Heart left ventricle (tissue), 16 donors: ENCODE results near the gene MVB12B. TPM values are rescaled to one million over a fixed set of nuclear protein-coding genes. Genes with fewer than 3 reads are reported as not detected.

Experiments used
- ATAC-seq, 4 donors: fragments of 200-7000 bp; cut with Tn5 transposase; one replicate each; pipeline ENCODE4 v1.9.1; 2020 to 2022; ENCODE audit warnings: moderate library complexity in 4 of 4, mild to moderate bottlenecking in 3 of 4, moderate number of reproducible peaks in 1 of 4
- DNase-seq, 5 donors: peaks; one replicate each; pipeline ENCODE4 v3.0.0-alpha.2; 2020
- H3K27ac ChIP-seq, 12 donors: fragments of 200-600 bp; sonication (generic) in 4 of 12; one replicate each; pipeline versions ENCODE4 v1.5.0 to v1.8.0; 2016 to 2022; ENCODE audit warnings: mild to moderate bottlenecking in 2 of 12
- H3K27me3 ChIP-seq, 9 donors: fragments of 200-600 bp; sonication (generic) in 2 of 9; one replicate each; pipeline versions ENCODE4 v1.5.1 to v1.8.0; 2016 to 2022; ENCODE audit warnings: mild to moderate bottlenecking in 3 of 9
- H3K36me3 ChIP-seq, 9 donors: fragments of 200-600 bp; sonication (generic) in 2 of 9; one replicate each; pipeline versions ENCODE4 v1.5.0 to v1.8.0; 2018 to 2022; ENCODE audit warnings: mild to moderate bottlenecking in 2 of 9
- H3K4me1 ChIP-seq, 12 donors: fragments of 200-600 bp; sonication (generic) in 4 of 12; one replicate each; pipeline versions ENCODE4 v1.5.0 to v1.8.0; 2016 to 2022; ENCODE audit warnings: mild to moderate bottlenecking in 3 of 12
- H3K4me3 ChIP-seq, 12 donors: fragments of 200-600 bp; sonication (generic) in 4 of 12; one replicate each; pipeline versions ENCODE4 v1.5.0 to v1.8.0; 2017 to 2022; ENCODE audit warnings: mild to moderate bottlenecking in 9 of 12, moderate library complexity in 4 of 12
- H3K9me3 ChIP-seq, 12 donors: fragments of 200-600 bp; sonication (generic) in 4 of 12; one replicate each; pipeline versions ENCODE4 v1.5.0 to v1.8.0; 2016 to 2022; ENCODE audit warnings: mild to moderate bottlenecking in 1 of 12
- POLR2A ChIP-seq, 2 donors: fragments of 450-650 bp; IDR thresholded peaks; one replicate each; pipeline ENCODE4 v1.6.1; 2017; ENCODE audit warnings: antibody characterized with exemption in 2 of 2, mild to moderate bottlenecking in 2 of 2, moderate library complexity in 2 of 2
- WGBS, 4 donors: extraction: QIAGEN DNeasy Blood & Tissue Kit in 2 of 4; methylation state at CpG; one replicate each; pipeline versions ENCODE4 v1.1.5 to v1.1.7; 2013 to 2018; 5-methylcytosine and 5-hydroxymethylcytosine counted together
- intact Hi-C, 10 donors: fragments of 100-400 bp; cut with DNase I; formaldehyde crosslinking; loops; one replicate each; pipeline versions ENCODE4 v1.11.1 to v1.14.2; 2022
- polyA plus RNA-seq, 2 donors: library from polyadenylated mRNA; stranded (reverse); fragments of 200-250 nt; gene quantifications; one replicate each; pipeline ENCODE4 v1.2.3, GENCODE V29; 2013
- total RNA-seq, 9 donors: library from RNA; depleted of rRNA in 2 of 9; stranded (reverse); fragments of >200 nt in 2 of 9; fragmentation: NEBNext Ultra II Directional in 3 of 9; extraction: Animal tissue kit (Norgen Biotek cat#: 25700) in 3 of 9; gene quantifications; one replicate each; pipeline versions ENCODE4 v1.1.0 to v1.2.4, GENCODE V29; 2016 to 2023
- TF ChIP-seq, protein P1 (sequence below), 12 donors: fragments of 200-600 bp; sonication (generic) in 4 of 12; IDR thresholded peaks; one replicate each; pipeline versions ENCODE4 v1.5.0 to v1.8.0; 2018 to 2022; ENCODE audit warnings: antibody characterized with exemption in 12 of 12, mild to moderate bottlenecking in 5 of 12
- donor health status: ischemic (EF 13 %, LVEDD 7.1; RV severe dilation, severe dysfunction).
- donor health status: healthy with polysubstance abuse.
- donor health status: DM: no; HTN: yes; CAD: no.
- donor health status: DM: no; HTN: no; CAD: no.
- donor health status: ischemic (EF 25% LVEDD 6.9; RV normal size, moderate dysfunction).
- donor health status: ischemic (EF 25% LVEDD 5.7; RV mildly dilated, moderate dysfunction).
- donor health status: healthy.
- donor health status: DM: yes; HTN: yes; CAD: no.
- donor health status: ischemic (EF 35%, LVEDD 5.7; RV mildly dilated, moderate dysfunction).
- donor health status: nonischemic (EF 11% LVEDD 7.7; RV severe dilation, severe dysfunction).
- donor health status: DM: yes; HTN: yes; CAD: no.
- donor health status: PGD.
- donor health status: ischemic (EF 29% LVEDD 5.4; RV normal size, mild dysfunction).
- donor health status: nonischemic (EF 23%, LVEDD 6.1; RV moderate dilation, normal function).

Gene MVB12B
- total and polyA plus RNA-seq, 11 donors = 4.9 to 16.2 (median 11.0) TPM

DNA sequence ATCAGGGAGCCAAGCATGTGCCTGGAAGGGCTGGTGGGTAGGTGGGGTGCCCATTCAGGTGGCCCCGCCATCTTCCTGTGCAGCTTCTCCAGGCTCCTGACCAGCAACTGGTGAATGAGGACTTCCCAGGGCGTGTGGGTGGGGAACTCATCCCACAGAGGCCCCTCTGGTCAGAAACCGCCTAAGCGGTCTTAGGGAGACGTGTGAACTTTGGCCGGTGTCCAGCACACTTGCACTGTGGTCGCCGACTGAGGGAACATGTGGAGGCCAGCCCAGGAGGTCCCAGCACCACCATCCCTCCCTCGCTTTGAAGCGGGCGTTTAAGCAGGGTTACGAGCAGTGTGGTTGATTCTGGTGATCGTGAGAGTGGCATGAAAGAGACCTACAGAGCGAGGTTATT lies 77.8 kb downstream of the MVB12B start:
- intact Hi-C loops = loop anchor here in 4 of 10 donors (10.0 kb wide), 3 partner anchors 80 to 1000 kb away; no protein-coding TSS in a partner anchor
- DNase-seq = no peak
- WGBS, 4 donors = 83 to 94% (median 92%) methylated on average over 14 of the region's 14 CpGs
- no peak overlapping the region for H3K27ac ChIP-seq
- TF ChIP-seq, protein P1, sequence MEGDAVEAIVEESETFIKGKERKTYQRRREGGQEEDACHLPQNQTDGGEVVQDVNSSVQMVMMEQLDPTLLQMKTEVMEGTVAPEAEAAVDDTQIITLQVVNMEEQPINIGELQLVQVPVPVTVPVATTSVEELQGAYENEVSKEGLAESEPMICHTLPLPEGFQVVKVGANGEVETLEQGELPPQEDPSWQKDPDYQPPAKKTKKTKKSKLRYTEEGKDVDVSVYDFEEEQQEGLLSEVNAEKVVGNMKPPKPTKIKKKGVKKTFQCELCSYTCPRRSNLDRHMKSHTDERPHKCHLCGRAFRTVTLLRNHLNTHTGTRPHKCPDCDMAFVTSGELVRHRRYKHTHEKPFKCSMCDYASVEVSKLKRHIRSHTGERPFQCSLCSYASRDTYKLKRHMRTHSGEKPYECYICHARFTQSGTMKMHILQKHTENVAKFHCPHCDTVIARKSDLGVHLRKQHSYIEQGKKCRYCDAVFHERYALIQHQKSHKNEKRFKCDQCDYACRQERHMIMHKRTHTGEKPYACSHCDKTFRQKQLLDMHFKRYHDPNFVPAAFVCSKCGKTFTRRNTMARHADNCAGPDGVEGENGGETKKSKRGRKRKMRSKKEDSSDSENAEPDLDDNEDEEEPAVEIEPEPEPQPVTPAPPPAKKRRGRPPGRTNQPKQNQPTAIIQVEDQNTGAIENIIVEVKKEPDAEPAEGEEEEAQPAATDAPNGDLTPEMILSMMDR (IDR thresholded peaks at IDR 0.05) = no peak
- no peak for TF ChIP-seq POLR2A (IDR thresholded peaks at IDR 0.05)
- H3K36me3 ChIP-seq = peaks cover 0 to 18% (median 3%) of the 10 kb centered on the region in 9 donors
- ATAC-seq = no peak
- H3K9me3 ChIP-seq = no peaks in the 10 kb centered on the region
- H3K4me1 ChIP-seq = peaks cover 0 to 26% (median 8%) of the 10 kb centered on the region in 12 donors
- no peak overlapping the region for H3K4me3 ChIP-seq
- no peaks in the 10 kb centered on the region for H3K27me3 ChIP-seq

DNA sequence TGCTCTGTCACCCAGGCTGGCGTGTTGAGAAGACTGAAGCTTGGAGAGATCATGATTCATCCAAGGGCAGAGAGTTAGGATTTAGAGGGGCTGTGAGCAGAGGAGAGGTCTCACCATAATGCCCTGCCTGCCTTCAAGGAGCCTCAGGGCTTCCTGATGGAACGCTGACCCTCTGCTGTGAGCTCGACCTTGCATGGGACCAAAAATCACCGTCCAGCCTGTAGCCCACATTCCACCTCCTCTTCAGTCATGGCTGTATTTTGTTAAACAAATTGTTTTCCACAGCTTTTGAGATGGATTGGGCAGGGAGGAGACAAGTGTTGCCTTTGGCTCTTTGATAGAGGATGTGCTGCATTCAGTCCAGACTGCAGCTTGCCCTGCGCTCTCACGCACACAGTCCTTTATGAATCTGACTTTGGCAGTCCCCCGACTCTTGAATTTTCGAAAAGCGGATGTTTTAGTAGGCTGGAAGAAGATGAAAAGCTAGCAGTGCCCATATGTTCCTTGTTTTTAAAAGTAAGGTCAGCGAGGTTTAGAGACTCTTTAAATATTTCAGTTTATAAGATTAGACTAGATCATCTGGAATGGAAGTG lies 79.5 kb downstream of the MVB12B start:
- intact Hi-C loops = loop anchor here in 4 of 10 donors (10.0 kb wide), 3 partner anchors 79 to 1001 kb away; no protein-coding TSS in a partner anchor
- TF ChIP-seq POLR2A (IDR thresholded peaks at IDR 0.05) = no peak
- TF ChIP-seq, protein P1 (IDR thresholded peaks at IDR 0.05) = no peak
- DNase-seq (no peak), ATAC-seq (no peak)
- Histone ChIP-seq H3K4me3 (no peak overlapping the region), H3K27ac (no peak overlapping the region), H3K36me3 (peaks cover 0 to 21% (median 3%) of the 10 kb centered on the region in 9 donors), H3K27me3 (no peaks in the 10 kb centered on the region), H3K9me3 (no peaks in the 10 kb centered on the region), H3K4me1 (peaks cover 0 to 16% (median 8%) of the 10 kb centered on the region in 12 donors)
- 83 to 86% (median 84%) methylated on average over 10 of the region's 10 CpGs for WGBS, 4 donors

DNA sequence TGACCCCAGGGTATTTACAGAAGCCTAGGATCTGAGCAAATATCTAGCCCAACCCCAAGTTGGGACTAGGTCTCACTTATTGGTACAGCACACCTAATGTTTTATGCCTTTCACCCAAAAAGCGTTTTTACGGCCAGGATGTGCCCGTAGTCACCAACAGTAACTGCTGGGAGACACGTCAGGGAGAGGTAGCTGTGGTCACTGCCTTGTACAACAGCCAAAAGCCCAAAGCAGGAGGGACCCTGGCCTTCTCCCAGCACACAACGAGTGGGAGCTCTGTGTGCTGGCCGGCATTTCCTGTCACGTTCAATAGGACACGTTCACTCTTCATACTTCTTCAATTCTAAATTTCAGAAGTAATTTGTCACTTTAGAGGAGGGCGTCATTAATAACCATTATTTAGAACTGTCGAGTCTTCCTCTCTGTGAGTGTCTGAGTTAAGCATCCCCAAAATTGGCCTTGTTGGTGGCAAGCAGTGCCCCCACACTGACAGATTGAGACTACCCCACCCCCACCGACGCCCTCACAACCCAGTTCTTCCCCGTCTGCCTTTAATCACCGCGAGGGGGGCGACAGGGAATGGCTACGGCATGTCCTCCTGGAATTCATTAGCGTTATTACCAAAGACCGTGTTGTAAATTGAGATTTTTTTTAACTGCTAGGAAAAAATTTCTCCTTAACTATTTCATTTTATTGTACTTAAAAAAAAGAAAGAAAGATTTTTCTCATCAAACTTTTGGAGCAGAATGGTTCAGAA lies 80.7 kb downstream of the MVB12B start:
- no peaks in the 10 kb centered on the region for H3K9me3 ChIP-seq
- H3K36me3 ChIP-seq = peaks cover 0 to 24% (median 3%) of the 10 kb centered on the region in 9 donors
- H3K27me3 ChIP-seq = no peaks in the 10 kb centered on the region
- WGBS, 4 donors = 50 to 58% (median 55%) methylated on average over 19 of the region's 19 CpGs
- TF ChIP-seq POLR2A (IDR thresholded peaks at IDR 0.05) = no peak
- TF ChIP-seq, protein P1 (IDR thresholded peaks at IDR 0.05) = no peak
- peaks cover 0 to 18% (median 9%) of the 10 kb centered on the region in 12 donors for H3K4me1 ChIP-seq
- no peak overlapping the region for H3K27ac ChIP-seq
- DNase-seq (no peak), ATAC-seq (peak in 2 of 4 donors; percentile 52 to 54)
- intact Hi-C loops = loop anchor here in 4 of 10 donors (10.0 kb wide), 3 partner anchors 78 to 1002 kb away; no protein-coding TSS in a partner anchor
- H3K4me3 ChIP-seq = no peak overlapping the region

DNA sequence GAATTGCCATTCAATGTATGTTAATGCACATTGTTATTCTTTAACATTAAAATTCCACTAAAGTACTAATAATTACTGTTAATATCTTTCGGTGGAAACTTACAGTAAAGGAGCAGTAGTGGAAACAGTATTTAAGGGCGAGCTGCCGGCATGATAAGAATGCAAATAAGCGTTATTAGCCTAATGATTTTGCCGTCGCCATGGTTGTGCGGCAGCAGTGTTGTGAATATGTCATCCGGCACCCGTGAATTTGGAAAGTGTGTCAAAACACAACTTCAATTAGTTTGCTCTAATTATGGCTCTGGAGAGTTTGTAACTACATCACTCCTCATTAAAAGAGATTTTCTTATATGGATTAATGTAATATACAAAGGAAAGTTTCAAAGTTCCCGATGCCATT lies 81.4 kb downstream of the MVB12B start:
- intact Hi-C loops = loop anchor here in 4 of 10 donors (10.0 kb wide), 3 partner anchors 77 to 1003 kb away; no protein-coding TSS in a partner anchor
- no peak overlapping the region for H3K27ac ChIP-seq
- 94 to 96% (median 96%) methylated on average over 10 of the region's 10 CpGs for WGBS, 4 donors
- TF ChIP-seq, protein P1 (IDR thresholded peaks at IDR 0.05) = no peak
- TF ChIP-seq POLR2A (IDR thresholded peaks at IDR 0.05) = no peak
- ATAC-seq (no peak), DNase-seq (no peak)
- no peaks in the 10 kb centered on the region for H3K27me3 ChIP-seq
- H3K36me3 ChIP-seq = peaks cover 0 to 18% (median 3%) of the 10 kb centered on the region in 9 donors
- H3K4me1 ChIP-seq = peaks cover 0 to 25% (median 9%) of the 10 kb centered on the region in 12 donors
- H3K4me3 ChIP-seq = no peak overlapping the region
- H3K9me3 ChIP-seq = no peaks in the 10 kb centered on the region
